H1 (cell line): ENCODE measurements around the gene EEF1A2. TPM values are rescaled to one million over a fixed set of nuclear protein-coding genes. Genes with fewer than 3 reads are reported as not detected.

ENCODE experiments used
- ATF3 ChIP-seq: IDR thresholded peaks from 2 replicates; pipeline ENCODE4 v1.6.1; 2011; ENCODE audit warnings: low read depth, mild to moderate bottlenecking, low read length; ENCODE audit not compliant: insufficient read depth
- BACH1 ChIP-seq: IDR thresholded peaks from 2 replicates; pipeline ENCODE4 v1.6.1; 2012; ENCODE audit warnings: low read length, improper control_type of control experiment
- CREB1 ChIP-seq: IDR thresholded peaks from 2 replicates; pipeline ENCODE4 v1.6.1; 2012; ENCODE audit warnings: inconsistent platforms
- CTCF ChIP-seq, 3 experiments: IDR thresholded peaks; 1 replicate in 2 of 3; 2 replicates in 1 of 3; pipeline versions ENCODE4 v1.5.1 to v1.6.1; 2011; ENCODE audit warnings: low read length in 3 of 3, mild to moderate bottlenecking in 3 of 3, inconsistent platforms in 2 of 3, low read depth in 1 of 3, moderate library complexity in 1 of 3; ENCODE audit not compliant: insufficient read depth in 1 of 3; ENCODE audit errors: control extremely low read depth in 1 of 3
- EGR1 ChIP-seq: IDR thresholded peaks from 2 replicates; pipeline ENCODE4 v1.6.1; 2011; ENCODE audit warnings: low read depth, low read length, borderline replicate concordance
- FOSL1 ChIP-seq: IDR thresholded peaks from 2 replicates; pipeline ENCODE4 v1.6.1; 2011; ENCODE audit warnings: mild to moderate bottlenecking, low read depth, low read length, moderate library complexity; ENCODE audit not compliant: insufficient read depth
- GABPA ChIP-seq: IDR thresholded peaks from 2 replicates; pipeline ENCODE4 v1.6.1; 2011; ENCODE audit warnings: mild to moderate bottlenecking, low read length, moderate library complexity, borderline replicate concordance; ENCODE audit not compliant: insufficient read depth
- KDM5A ChIP-seq: fragments of 200-600 bp; IDR thresholded peaks from 2 replicates; pipeline ENCODE4 v1.7.1; 2012; ENCODE audit warnings: mild to moderate bottlenecking, low read length, inconsistent platforms, mixed read lengths
- MAFK ChIP-seq: IDR thresholded peaks from 2 replicates; pipeline ENCODE4 v1.6.1; 2012; ENCODE audit warnings: low read depth, mild to moderate bottlenecking, improper control_type of control experiment, low read length
- POLR2A ChIP-seq, 2 experiments: IDR thresholded peaks; 1 replicate in 1 of 2; 2 replicates in 1 of 2; pipeline ENCODE4 v1.6.1; 2011; ENCODE audit warnings: low read depth in 2 of 2, low read length in 2 of 2, mild to moderate bottlenecking in 2 of 2; ENCODE audit errors: control extremely low read depth in 1 of 2
- RAD21 ChIP-seq, 2 experiments: IDR thresholded peaks in 1 of 2; conservative IDR thresholded peaks in 1 of 2; 2 replicates each; pipeline ENCODE4 v1.6.1; 2011; ENCODE audit warnings: low read depth in 2 of 2, low read length in 2 of 2, improper control_type of control experiment in 1 of 2, inconsistent platforms in 1 of 2, mild to moderate bottlenecking in 1 of 2, moderate library complexity in 1 of 2
- RFX5 ChIP-seq: IDR thresholded peaks from 2 replicates; pipeline ENCODE4 v1.6.1; 2011; ENCODE audit warnings: low read depth, low read length, improper control_type of control experiment, borderline replicate concordance
- SP2 ChIP-seq: IDR thresholded peaks from 2 replicates; pipeline ENCODE4 v1.6.1; 2012; ENCODE audit warnings: mild to moderate bottlenecking, low read length, inconsistent platforms
- TAF7 ChIP-seq: optimal IDR thresholded peaks from 2 replicates; pipeline ENCODE3; 2011; ENCODE audit warnings: low read depth, mild to moderate bottlenecking, inconsistent platforms, low read length, moderate library complexity, borderline replicate concordance
- TCF12 ChIP-seq: IDR thresholded peaks from 2 replicates; pipeline ENCODE4 v1.6.1; 2011; ENCODE audit warnings: low read depth, mild to moderate bottlenecking, low read length
- YY1 ChIP-seq: IDR thresholded peaks from 2 replicates; pipeline ENCODE4 v1.6.1; 2011; ENCODE audit warnings: low read depth, mild to moderate bottlenecking, low read length
- polyA plus RNA-seq, 7 experiments: library from polyadenylated mRNA; depleted of rRNA in 3 of 7; stranded (reverse) in 5 of 7; unstranded in 2 of 7; fragments of >200 nt in 5 of 7; fragments of 200-250 nt in 2 of 7; gene quantifications; 1 replicate in 5 of 7; 2 replicates in 1 of 7; 4 replicates in 1 of 7; pipeline versions ENCODE4 v1.2.1 to v1.2.3, GENCODE V29; 2011 to 2013; ENCODE audit warnings: missing spikeins in 2 of 7, mixed read lengths in 2 of 7
- total RNA-seq: library from RNA; stranded (reverse); fragmentation: NEBNext Ultra II Directional; extraction: Animal tissue kit (Norgen Biotek cat#: 25700); gene quantifications from 2 replicates; pipeline ENCODE4 v1.2.1, GENCODE V29; 2021

Gene EEF1A2
- total and polyA plus RNA-seq, 2 of the 8 experiments (the other 6 are each of a cell fraction or from before 2014, with no cell fraction given): 7.4 to 25.8 TPM

DNA sequence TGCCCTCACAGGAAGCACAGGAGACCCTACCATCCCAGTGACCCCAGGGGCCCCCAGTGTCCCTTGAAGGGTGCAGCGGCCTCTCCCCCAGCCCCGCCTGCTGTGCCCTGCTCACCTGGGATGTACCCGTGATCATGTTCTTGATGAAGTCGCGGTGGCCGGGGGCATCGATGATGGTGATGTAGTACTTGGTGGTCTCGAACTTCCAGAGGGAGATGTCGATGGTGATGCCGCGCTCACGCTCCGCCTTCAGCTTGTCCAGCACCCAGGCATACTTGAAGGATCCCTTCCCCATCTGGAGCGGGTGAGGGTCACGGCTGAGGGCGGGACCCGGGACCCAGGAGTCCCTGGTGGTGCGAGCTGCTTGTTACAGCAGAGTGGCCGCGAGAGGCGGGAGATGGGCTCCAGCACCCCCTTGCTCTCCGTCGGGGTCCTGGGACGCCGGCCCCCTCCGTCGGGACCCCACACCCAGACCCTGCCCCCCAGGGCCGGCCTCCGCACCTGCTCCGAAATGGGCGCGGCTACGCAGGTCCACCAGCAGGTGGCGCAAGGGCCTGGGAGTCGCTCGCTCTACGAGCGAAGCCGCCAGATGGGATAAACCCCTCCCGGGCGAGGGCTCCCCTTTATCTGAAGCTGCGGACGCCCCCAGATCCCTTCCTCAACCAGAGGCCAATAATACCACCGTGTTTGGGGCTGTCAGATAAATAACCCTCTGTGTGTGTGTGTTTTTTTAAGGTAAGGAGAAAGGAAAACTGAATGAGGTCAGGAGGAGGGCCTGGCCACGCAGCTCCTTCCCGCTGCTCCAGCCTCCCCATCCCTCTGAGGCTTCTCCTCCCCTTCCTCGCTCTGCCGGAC is 2.9 kb downstream of the EEF1A2 start (continued):
- peak; percentile 51 to 67; a peak in 3 of 4 replicates for TF ChIP-seq RAD21 (IDR thresholded peaks at IDR 0.05 in 1 of 2, conservative IDR thresholded peaks at IDR 0.05 in 1 of 2; ENCODE audit: low read depth in 2 of 2, low read length in 2 of 2)
- TF ChIP-seq CTCF (IDR thresholded peaks at IDR 0.05; ENCODE audit: control extremely low read depth in 1 of 3, insufficient read depth in 1 of 3, low read depth in 1 of 3, low read length in 3 of 3): peak; percentile 83 to 88 (median 87)
- TF ChIP-seq YY1: peak; percentile 70
- peak; percentile 88; the same call in 1 of the 2 replicates for TF ChIP-seq TCF12
- no peak for TF ChIP-seq KDM5A
- TF ChIP-seq EGR1: no peak
- no peak for TF ChIP-seq POLR2A (IDR thresholded peaks at IDR 0.05; ENCODE audit: control extremely low read depth in 1 of 2, low read depth in 2 of 2, low read length in 2 of 2)
- TF ChIP-seq SP2: no peak
- no peak for TF ChIP-seq TAF7
- no peak for TF ChIP-seq RFX5
- no peak for TF ChIP-seq BACH1
- peak; percentile 69 for TF ChIP-seq CREB1
- no peak for TF ChIP-seq MAFK
- peak; percentile 77; the same call in 1 of the 2 replicates for TF ChIP-seq GABPA
- no peak for TF ChIP-seq FOSL1
- TF ChIP-seq ATF3: no peak
